ENCODE measurements around the gene TBPL2.
"Not testable (repeated sequence)": the region's sequence is repeated elsewhere in the genome, so short reads cannot be mapped to it uniquely, and the experiment has no call there.

The TBPL2 gene

GRCh38 chr14:55440385-55440784 lies at the start of gene TBPL2:
TSS of gene TBPL2 (minus strand) at chr14:55440616. CDS start at chr14:55440449, 167 bp downstream.
- no peak for TF ChIP-seq CTCF (IDR thresholded peaks at IDR 0.05)
- no peak within 1 kb of the TSS for H3K27ac ChIP-seq
- DNase-seq (ENCODE audit: low spot score): no peak
- H3K4me3 ChIP-seq: no peak within 1 kb of the TSS

- H3K4me3 ChIP-seq: no peak overlapping the region
- no peak overlapping the region for H3K27ac ChIP-seq
- DNase-seq (ENCODE audit: low spot score): no peak
- TF ChIP-seq CTCF (IDR thresholded peaks at IDR 0.05): no peak
Measured at GRCh38 chr14:55488204-55488603, 47.8 kb upstream of the TBPL2 start.

- Histone ChIP-seq H3K4me3 (no peak overlapping the region), H3K27ac (no peak overlapping the region)
- no peak for DNase-seq (ENCODE audit: low spot score)
- TF ChIP-seq CTCF (IDR thresholded peaks at IDR 0.05): no peak
Measured at GRCh38 chr14:55482936-55483605, 42.7 kb upstream of the TBPL2 start.

GRCh38 chr14:55481769-55482168 lies 41.4 kb upstream of the TBPL2 start:
- no peak overlapping the region for H3K27ac ChIP-seq
- H3K4me3 ChIP-seq: no peak overlapping the region
- TF ChIP-seq CTCF (IDR thresholded peaks at IDR 0.05): no peak
- no peak for DNase-seq (ENCODE audit: low spot score)

- no peak overlapping the region for H3K27ac ChIP-seq
- DNase-seq (ENCODE audit: low spot score): no peak
- H3K4me3 ChIP-seq: no peak overlapping the region
- TF ChIP-seq CTCF (IDR thresholded peaks at IDR 0.05): no peak
Measured at GRCh38 chr14:55477680-55478079, 37.3 kb upstream of the TBPL2 start.

- not testable (repeated sequence) for H3K27ac ChIP-seq; H3K4me3 ChIP-seq; DNase-seq (ENCODE audit: low spot score)
Measured at GRCh38 chr14:55476448-55476847, 36.0 kb upstream of the TBPL2 start.

- no peak for DNase-seq (ENCODE audit: low spot score)
- TF ChIP-seq CTCF (IDR thresholded peaks at IDR 0.05): no peak
- Histone ChIP-seq H3K27ac (no peak overlapping the region), H3K4me3 (no peak overlapping the region)
Measured at GRCh38 chr14:55473786-55474185, 33.4 kb upstream of the TBPL2 start.

Data from coronary artery (tissue), 2 donors.